ENCODE data around the gene SEC61A2. TPM values are rescaled to one million over a fixed set of nuclear protein-coding genes. Genes with fewer than 3 reads are reported as not detected.

SEC61A2 gene
- total RNA-seq, 2 experiments from 2014 or later: 9.1 to 9.7 TPM

- ChIA-PET CTCF (interaction anchor here (2.7 kb wide), 1 partner anchor 8 kb away, joined by 12 read pairs; the partner anchor contains the start of genes CDC123 and NUDT5), POLR2A (interaction anchor here (2.1 kb wide), 1 partner anchor 8 kb away, joined by 11 read pairs; the partner anchor contains the start of genes CDC123 and NUDT5)
- no peaks in the 10 kb centered on the region for H3K27me3 Mint-ChIP-seq (ENCODE audit: low read depth)
- H3K4me1 Mint-ChIP-seq (ENCODE audit: low read depth): peaks cover 40% of the 10 kb centered on the region
- no peak for ATAC-seq
- no peak for DNase-seq
- H3K9me3 Mint-ChIP-seq (ENCODE audit: insufficient read depth): no peaks in the 10 kb centered on the region
- H3K4me3 Mint-ChIP-seq: no peak overlapping the region
- H3K27ac Mint-ChIP-seq: no peak overlapping the region
- peaks cover 51% of the 10 kb centered on the region for H3K36me3 Mint-ChIP-seq (ENCODE audit: low read depth)
Observed at GRCh38 chr10:12187321-12187905, 57.9 kb downstream of the SEC61A2 start.

- DNase-seq (no peak), ATAC-seq (no peak)
- CTCF ChIA-PET: no interaction called here
- no peaks in the 10 kb centered on the region for H3K9me3 Mint-ChIP-seq (ENCODE audit: insufficient read depth)
- no peak overlapping the region for H3K27ac Mint-ChIP-seq
- H3K4me1 Mint-ChIP-seq (ENCODE audit: low read depth): peaks cover 46% of the 10 kb centered on the region
- peaks cover 50% of the 10 kb centered on the region for H3K36me3 Mint-ChIP-seq (ENCODE audit: low read depth)
- H3K27me3 Mint-ChIP-seq (ENCODE audit: low read depth): no peaks in the 10 kb centered on the region
- POLR2A ChIA-PET: no interaction called here
- H3K4me3 Mint-ChIP-seq: no peak overlapping the region
Observed at GRCh38 chr10:12188656-12189055, 59.2 kb downstream of the SEC61A2 start.

GRCh38 chr10:12189426-12189825 is 59.9 kb downstream of the SEC61A2 start:
- H3K9me3 Mint-ChIP-seq (ENCODE audit: insufficient read depth): no peaks in the 10 kb centered on the region
- H3K27me3 Mint-ChIP-seq (ENCODE audit: low read depth): no peaks in the 10 kb centered on the region
- ATAC-seq (no peak), DNase-seq (no peak)
- ChIA-PET CTCF (interaction anchor here (0.8 kb wide), 1 partner anchor 26 kb away, joined by 3 read pairs; no protein-coding TSS in a partner anchor), POLR2A (no interaction called here)
- peaks cover 52% of the 10 kb centered on the region for H3K36me3 Mint-ChIP-seq (ENCODE audit: low read depth)
- no peak overlapping the region for H3K4me3 Mint-ChIP-seq
- H3K27ac Mint-ChIP-seq: no peak overlapping the region
- peaks cover 51% of the 10 kb centered on the region for H3K4me1 Mint-ChIP-seq (ENCODE audit: low read depth)

- ChIA-PET POLR2A (no interaction called here), CTCF (interaction anchor here (1.7 kb wide), 1 partner anchor 23 kb away, joined by 9 read pairs; no protein-coding TSS in a partner anchor)
- no peak overlapping the region for H3K27ac Mint-ChIP-seq
- H3K4me1 Mint-ChIP-seq (ENCODE audit: low read depth): peaks cover 49% of the 10 kb centered on the region
- no peaks in the 10 kb centered on the region for H3K9me3 Mint-ChIP-seq (ENCODE audit: insufficient read depth)
- no peak overlapping the region for H3K4me3 Mint-ChIP-seq
- DNase-seq: no peak
- peaks cover 49% of the 10 kb centered on the region for H3K36me3 Mint-ChIP-seq (ENCODE audit: low read depth)
- no peaks in the 10 kb centered on the region for H3K27me3 Mint-ChIP-seq (ENCODE audit: low read depth)
- no peak for ATAC-seq
Observed at GRCh38 chr10:12191715-12192114, 62.2 kb downstream of the SEC61A2 start.

GRCh38 chr10:12193193-12193592 is 63.7 kb downstream of the SEC61A2 start:
- ATAC-seq: no peak
- H3K9me3 Mint-ChIP-seq (ENCODE audit: insufficient read depth): no peaks in the 10 kb centered on the region
- ChIA-PET CTCF (interaction anchor here (0.8 to 0.9 kb wide), 2 partner anchors 10 to 19 kb away, joined by 3 to 4 read pairs; no protein-coding TSS in a partner anchor), POLR2A (interaction anchor here (0.6 to 1.1 kb wide), 4 partner anchors 11 to 517 kb away, joined by 3 to 7 read pairs (median 4); no protein-coding TSS in a partner anchor)
- peaks cover 40% of the 10 kb centered on the region for H3K36me3 Mint-ChIP-seq (ENCODE audit: low read depth)
- no peaks in the 10 kb centered on the region for H3K27me3 Mint-ChIP-seq (ENCODE audit: low read depth)
- H3K4me1 Mint-ChIP-seq (ENCODE audit: low read depth): peaks cover 44% of the 10 kb centered on the region
- DNase-seq: no peak
- H3K4me3 Mint-ChIP-seq: no peak overlapping the region
- H3K27ac Mint-ChIP-seq: no peak overlapping the region

GRCh38 chr10:12194752-12195271 is 65.3 kb downstream of the SEC61A2 start:
- Mint-ChIP-seq H3K36me3 (ENCODE audit: low read depth) (peaks cover 47% of the 10 kb centered on the region), H3K4me1 (ENCODE audit: low read depth) (peaks cover 53% of the 10 kb centered on the region), H3K27me3 (ENCODE audit: low read depth) (no peaks in the 10 kb centered on the region), H3K4me3 (peak overlapping the region; percentile 93), H3K9me3 (ENCODE audit: insufficient read depth) (no peaks in the 10 kb centered on the region), H3K27ac (peak overlapping the region; percentile 98)
- ATAC-seq (no peak), DNase-seq (peak; percentile 58)
- CTCF ChIA-PET: interaction anchor here (1.9 to 13.1 kb wide), 2 partner anchors 8 to 20 kb away, joined by 12 to 102 read pairs; no protein-coding TSS in a partner anchor
- POLR2A ChIA-PET: interaction anchor here (1.0 to 2.7 kb wide), 6 partner anchors 8 to 152 kb away, joined by 3 to 19 read pairs (median 10); partner anchors contain the start of gene UPF2

GRCh38 chr10:12195281-12195602 is 65.8 kb downstream of the SEC61A2 start:
- Mint-ChIP-seq H3K36me3 (ENCODE audit: low read depth) (peaks cover 47% of the 10 kb centered on the region), H3K9me3 (ENCODE audit: insufficient read depth) (no peaks in the 10 kb centered on the region), H3K4me3 (peak overlapping the region; percentile 93), H3K4me1 (ENCODE audit: low read depth) (peaks cover 53% of the 10 kb centered on the region), H3K27ac (peak overlapping the region; percentile 98), H3K27me3 (ENCODE audit: low read depth) (no peaks in the 10 kb centered on the region)
- ATAC-seq (peak; percentile 7), DNase-seq (no peak)
- POLR2A ChIA-PET: interaction anchor here (0.9 to 2.7 kb wide), 10 partner anchors 8 to 1105 kb away, joined by 3 to 19 read pairs (median 6); partner anchors contain the start of genes PHYH and UPF2
- CTCF ChIA-PET: interaction anchor here (0.9 to 13.1 kb wide), 5 partner anchors 9 to 65 kb away, joined by 3 to 102 read pairs (median 4); no protein-coding TSS in a partner anchor

- H3K27me3 Mint-ChIP-seq (ENCODE audit: low read depth): no peaks in the 10 kb centered on the region
- peak; percentile 92 for DNase-seq
- POLR2A ChIA-PET: interaction anchor here (0.7 to 2.7 kb wide), 14 partner anchors 9 to 1104 kb away, joined by 3 to 19 read pairs (median 4); partner anchors contain the start of genes PHYH and UPF2
- peaks cover 52% of the 10 kb centered on the region for H3K36me3 Mint-ChIP-seq (ENCODE audit: low read depth)
- H3K4me1 Mint-ChIP-seq (ENCODE audit: low read depth): peaks cover 55% of the 10 kb centered on the region
- no peaks in the 10 kb centered on the region for H3K9me3 Mint-ChIP-seq (ENCODE audit: insufficient read depth)
- CTCF ChIA-PET: interaction anchor here (0.8 to 13.1 kb wide), 7 partner anchors 9 to 210 kb away, joined by 3 to 102 read pairs (median 4); no protein-coding TSS in a partner anchor
- ATAC-seq: peak; percentile 94
- H3K4me3 Mint-ChIP-seq: peak within 1 kb of the TSS; percentile 93
- peak within 1 kb of the TSS; percentile 98 for H3K27ac Mint-ChIP-seq
Observed at GRCh38 chr10:12195603-12196506, 66.4 kb downstream of the SEC61A2 start, which contains the start of the genes CDC123 and NUDT5. TSS of gene CDC123 (plus strand) at chr10:12196188. CDS start at chr10:12196246, 58 bp downstream. TSS of gene NUDT5 (minus strand) at chr10:12195891. CDS start at chr10:12186291, 9,600 bp downstream.

- ATAC-seq (no peak), DNase-seq (no peak)
- H3K4me3 Mint-ChIP-seq: peak overlapping the region; percentile 93
- H3K27me3 Mint-ChIP-seq (ENCODE audit: low read depth): no peaks in the 10 kb centered on the region
- POLR2A ChIA-PET: interaction anchor here (0.9 to 2.2 kb wide), 5 partner anchors 9 to 67 kb away, joined by 3 to 19 read pairs (median 9); no protein-coding TSS in a partner anchor
- H3K27ac Mint-ChIP-seq: peak overlapping the region; percentile 98
- H3K4me1 Mint-ChIP-seq (ENCODE audit: low read depth): peaks cover 57% of the 10 kb centered on the region
- CTCF ChIA-PET: interaction anchor here (1.3 to 13.1 kb wide), 5 partner anchors 10 to 74 kb away, joined by 3 to 102 read pairs (median 5); no protein-coding TSS in a partner anchor
- no peaks in the 10 kb centered on the region for H3K9me3 Mint-ChIP-seq (ENCODE audit: insufficient read depth)
- peaks cover 56% of the 10 kb centered on the region for H3K36me3 Mint-ChIP-seq (ENCODE audit: low read depth)
Observed at GRCh38 chr10:12196531-12197211, 67.2 kb downstream of the SEC61A2 start.

- no peaks in the 10 kb centered on the region for H3K27me3 Mint-ChIP-seq (ENCODE audit: low read depth)
- ATAC-seq (no peak), DNase-seq (no peak)
- ChIA-PET CTCF (interaction anchor here (0.8 to 13.1 kb wide), 3 partner anchors 14 to 415 kb away, joined by 3 to 102 read pairs (median 3); no protein-coding TSS in a partner anchor), POLR2A (interaction anchor here (1.6 kb wide), 1 partner anchor 68 kb away, joined by 5 read pairs; no protein-coding TSS in a partner anchor)
- peaks cover 60% of the 10 kb centered on the region for H3K4me1 Mint-ChIP-seq (ENCODE audit: low read depth)
- no peaks in the 10 kb centered on the region for H3K9me3 Mint-ChIP-seq (ENCODE audit: insufficient read depth)
- H3K27ac Mint-ChIP-seq: no peak overlapping the region
- H3K4me3 Mint-ChIP-seq: peak overlapping the region; percentile 53
- peaks cover 57% of the 10 kb centered on the region for H3K36me3 Mint-ChIP-seq (ENCODE audit: low read depth)
Observed at GRCh38 chr10:12198156-12198555, 68.7 kb downstream of the SEC61A2 start.

All from activated CD8-positive, alpha-beta T cell treated with anti-CD3 and anti-CD28 coated beads, Interleukin-2, amount 10 ng/mL, durations not matched to agents 7 days and 5 days (primary cell).